ENCODE results near the gene C1orf56. TPM values are rescaled to one million over a fixed set of nuclear protein-coding genes. Genes with fewer than 3 reads are reported as not detected.
"Not testable (repeated sequence)": the region's sequence is repeated elsewhere in the genome, so short reads cannot be mapped to it uniquely, and the experiment has no call there.

The C1orf56 gene
- total RNA-seq, 2 experiments from 2014 or later, result 0.58 to 1.2 TPM

GRCh38 chr1:151085953-151086559 lies 38.5 kb downstream of the C1orf56 start:
- Mint-ChIP-seq H3K4me1 (ENCODE audit: low read depth) (no peaks in the 10 kb centered on the region), H3K27ac (no peak overlapping the region), H3K4me3 (no peak overlapping the region), H3K36me3 (ENCODE audit: low read depth) (peaks cover 15% of the 10 kb centered on the region), H3K27me3 (no peaks in the 10 kb centered on the region), H3K9me3 (no peaks in the 10 kb centered on the region)
- no peak for DNase-seq
- Histone ChIP-seq H3K4me1 (ENCODE audit: insufficient read depth, low read length) (no peaks in the 10 kb centered on the region), H3K4me3 (ENCODE audit: low read length) (no peak overlapping the region), H3K27me3 (ENCODE audit: control insufficient read depth in 1 of 2, insufficient read depth in 2 of 2, low read length in 2 of 2) (no peaks in the 10 kb centered on the region), H3K9me3 (ENCODE audit: control insufficient read depth in 1 of 2, insufficient read depth in 1 of 2, low read length in 2 of 2) (no peaks in the 10 kb centered on the region), H3K27ac (ENCODE audit: low read depth in 1 of 2, low read length in 2 of 2) (no peak overlapping the region), H3K36me3 (ENCODE audit: insufficient read depth, low read length) (no peaks in the 10 kb centered on the region)
- intact Hi-C loops (cut with DNase I, micrococcal nuclease), result no loop called here
- ChIA-PET CTCF (interaction anchor here (1.9 kb wide), 1 partner anchor 61 kb away, joined by 6 read pairs; no protein-coding TSS in a partner anchor), POLR2A (interaction anchor here (0.9 kb wide), 1 partner anchor 14 kb away, joined by 4 read pairs; no protein-coding TSS in a partner anchor)
- no peak for ATAC-seq (ENCODE audit: poor library complexity)
- TF ChIP-seq, protein P1, sequence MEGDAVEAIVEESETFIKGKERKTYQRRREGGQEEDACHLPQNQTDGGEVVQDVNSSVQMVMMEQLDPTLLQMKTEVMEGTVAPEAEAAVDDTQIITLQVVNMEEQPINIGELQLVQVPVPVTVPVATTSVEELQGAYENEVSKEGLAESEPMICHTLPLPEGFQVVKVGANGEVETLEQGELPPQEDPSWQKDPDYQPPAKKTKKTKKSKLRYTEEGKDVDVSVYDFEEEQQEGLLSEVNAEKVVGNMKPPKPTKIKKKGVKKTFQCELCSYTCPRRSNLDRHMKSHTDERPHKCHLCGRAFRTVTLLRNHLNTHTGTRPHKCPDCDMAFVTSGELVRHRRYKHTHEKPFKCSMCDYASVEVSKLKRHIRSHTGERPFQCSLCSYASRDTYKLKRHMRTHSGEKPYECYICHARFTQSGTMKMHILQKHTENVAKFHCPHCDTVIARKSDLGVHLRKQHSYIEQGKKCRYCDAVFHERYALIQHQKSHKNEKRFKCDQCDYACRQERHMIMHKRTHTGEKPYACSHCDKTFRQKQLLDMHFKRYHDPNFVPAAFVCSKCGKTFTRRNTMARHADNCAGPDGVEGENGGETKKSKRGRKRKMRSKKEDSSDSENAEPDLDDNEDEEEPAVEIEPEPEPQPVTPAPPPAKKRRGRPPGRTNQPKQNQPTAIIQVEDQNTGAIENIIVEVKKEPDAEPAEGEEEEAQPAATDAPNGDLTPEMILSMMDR (IDR thresholded peaks at IDR 0.05), result no peak

DNA sequence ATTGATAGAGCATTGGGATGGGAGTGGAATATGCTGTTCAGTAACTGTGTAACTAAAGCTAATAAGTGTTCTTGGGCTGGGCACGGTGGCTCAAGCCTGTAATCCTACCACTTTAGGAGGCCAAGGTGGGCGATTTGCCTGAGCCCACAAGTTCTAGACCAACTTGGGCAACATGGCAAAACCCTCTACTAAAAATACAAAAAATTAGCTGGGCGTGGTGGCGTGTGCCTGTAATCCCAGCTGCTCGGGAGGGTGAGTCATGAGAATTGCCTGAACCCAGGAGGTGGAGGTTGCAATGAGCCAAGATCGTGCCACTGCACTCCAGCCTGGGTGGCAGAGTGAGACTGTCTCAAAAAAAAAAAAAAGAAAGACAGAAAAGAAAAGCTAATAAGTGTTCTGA lies 49.9 kb downstream of the C1orf56 start:
- H3K4me3 ChIP-seq (ENCODE audit: low read length); H3K27me3 Mint-ChIP-seq; H3K27ac Mint-ChIP-seq; H3K4me3 Mint-ChIP-seq; H3K9me3 Mint-ChIP-seq; H3K4me1 Mint-ChIP-seq (ENCODE audit: low read depth); DNase-seq; H3K4me1 ChIP-seq (ENCODE audit: insufficient read depth, low read length); ATAC-seq (ENCODE audit: poor library complexity); H3K27ac ChIP-seq (ENCODE audit: low read depth in 1 of 2, low read length in 2 of 2); H3K27me3 ChIP-seq (ENCODE audit: control insufficient read depth in 1 of 2, insufficient read depth in 2 of 2, low read length in 2 of 2); H3K9me3 ChIP-seq (ENCODE audit: control insufficient read depth in 1 of 2, insufficient read depth in 1 of 2, low read length in 2 of 2): not testable (repeated sequence)
- POLR2A ChIA-PET, result interaction anchor here (4.4 kb wide), 1 partner anchor 60 kb away, joined by 64 read pairs; the partner anchor contains the start of gene TNFAIP8L2
- H3K36me3 Mint-ChIP-seq (ENCODE audit: low read depth), result peaks cover 22% of the 10 kb centered on the region
- H3K36me3 ChIP-seq (ENCODE audit: insufficient read depth, low read length), result peaks cover 19% of the 10 kb centered on the region
- intact Hi-C loops (cut with DNase I, micrococcal nuclease), result loop anchor here in 1 of 2 experiments (5.0 kb wide), 1 partner anchor 155 kb away; the partner anchor contains the start of gene PSMD4
- CTCF ChIA-PET, result interaction anchor here (1.1 to 1.5 kb wide), 3 partner anchors 16 to 60 kb away, joined by 3 to 4 read pairs (median 3); partner anchors contain the start of genes GABPB2 and TNFAIP8L2

DNA sequence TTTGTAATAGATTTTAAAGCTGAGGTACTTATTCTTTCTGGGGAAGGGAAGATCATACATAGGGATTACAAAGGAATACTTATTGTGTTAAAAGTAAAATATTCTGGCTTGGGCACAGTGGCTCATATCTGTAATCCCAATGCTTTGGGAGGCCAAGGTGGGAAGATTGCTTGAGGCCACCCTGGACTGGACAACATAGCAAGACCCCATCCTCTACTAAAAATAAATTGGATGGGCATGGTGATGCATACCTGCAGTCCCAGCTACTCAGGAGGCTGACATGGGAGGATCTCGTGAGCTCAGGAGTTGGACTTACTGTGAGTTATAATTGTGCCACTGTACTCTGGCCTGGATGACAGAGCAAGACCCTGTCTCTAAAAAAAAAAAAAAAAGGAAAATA lies 50.6 kb downstream of the C1orf56 start:
- H3K36me3 Mint-ChIP-seq (ENCODE audit: low read depth), result peaks cover 17% of the 10 kb centered on the region
- no peak for ATAC-seq (ENCODE audit: poor library complexity)
- CTCF ChIA-PET, result interaction anchor here (1.1 to 1.4 kb wide), 2 partner anchors 16 to 27 kb away, joined by 3 to 4 read pairs; partner anchors contain the start of gene GABPB2
- intact Hi-C loops (cut with DNase I, micrococcal nuclease), result loop anchor here in 1 of 2 experiments (5.0 kb wide), 1 partner anchor 154 kb away; the partner anchor contains the start of gene PSMD4
- Histone ChIP-seq H3K27me3 (ENCODE audit: control insufficient read depth in 1 of 2, insufficient read depth in 2 of 2, low read length in 2 of 2) (no peaks in the 10 kb centered on the region), H3K4me1 (ENCODE audit: insufficient read depth, low read length) (no peaks in the 10 kb centered on the region), H3K27ac (ENCODE audit: low read depth in 1 of 2, low read length in 2 of 2) (no peak overlapping the region), H3K9me3 (ENCODE audit: control insufficient read depth in 1 of 2, insufficient read depth in 1 of 2, low read length in 2 of 2) (no peaks in the 10 kb centered on the region), H3K36me3 (ENCODE audit: insufficient read depth, low read length) (peaks cover 16% of the 10 kb centered on the region), H3K4me3 (ENCODE audit: low read length) (no peak overlapping the region)
- no peak overlapping the region for H3K4me3 Mint-ChIP-seq
- no peak overlapping the region for H3K27ac Mint-ChIP-seq
- H3K27me3 Mint-ChIP-seq, result no peaks in the 10 kb centered on the region
- DNase-seq, result no peak
- no peaks in the 10 kb centered on the region for H3K4me1 Mint-ChIP-seq (ENCODE audit: low read depth)
- H3K9me3 Mint-ChIP-seq, result no peaks in the 10 kb centered on the region
- TF ChIP-seq, protein P1 (IDR thresholded peaks at IDR 0.05), result no peak
- POLR2A ChIA-PET, result interaction anchor here (4.4 kb wide), 1 partner anchor 59 kb away, joined by 64 read pairs; the partner anchor contains the start of gene TNFAIP8L2

Other genes with a start within 250 kb of the C1orf56 start
- 10 to 100 TPM; 11.2 to 11.8 TPM for gene CTSK, start 239.5 kb upstream of the C1orf56 start, total RNA-seq
- gene ARNT, start 171.2 kb upstream of the C1orf56 start, total RNA-seq, result 10 to 100 TPM; 18.8 to 21.5 TPM
- not detected for gene CTXND2, start 160.6 kb upstream of the C1orf56 start, total RNA-seq
- gene SETDB1, start 121.4 kb upstream of the C1orf56 start, total RNA-seq, result 10 to 100 TPM; 39.4 to 40.4 TPM
- gene CERS2, start 72.9 kb upstream of the C1orf56 start, total RNA-seq, result 10 to 100 TPM; 73.8 to 80.1 TPM
- not detected for gene ANXA9, start 65.5 kb upstream of the C1orf56 start, total RNA-seq
- gene MINDY1, start 40.8 kb upstream of the C1orf56 start, total RNA-seq, result 1 to 10 TPM; 7.8 to 9.2 TPM
- 10 to 100 TPM; 10.9 to 12.1 TPM for gene PRUNE1, start 39.3 kb upstream of the C1orf56 start, total RNA-seq
- under 1 TPM; 0.30 to 0.42 TPM for gene BNIPL, start 11.2 kb upstream of the C1orf56 start, total RNA-seq
- 100 to 1,000 TPM; 401 to 404 TPM for gene CDC42SE1, start 11.9 kb downstream of the C1orf56 start, total RNA-seq
- gene MLLT11, start 12.6 kb downstream of the C1orf56 start, total RNA-seq, result 1 to 10 TPM; 2.8 to 2.9 TPM
- 10 to 100 TPM; 23.7 to 25.5 TPM for gene GABPB2, start 23.0 kb downstream of the C1orf56 start, total RNA-seq
- gene SEMA6C, start 98.9 kb downstream of the C1orf56 start, total RNA-seq, result 1 to 10 TPM; 3.8 to 5.5 TPM
- under 1 TPM; 0.70 to 0.74 TPM for gene TNFAIP8L2, start 108.9 kb downstream of the C1orf56 start, total RNA-seq
- gene LYSMD1, start 118.2 kb downstream of the C1orf56 start, total RNA-seq, result under 1 TPM; 0.55 to 0.67 TPM
- gene SCNM1, start 118.4 kb downstream of the C1orf56 start, total RNA-seq, result 10 to 100 TPM; 35.2 to 35.7 TPM
- 1 to 10 TPM in 1 of 2 experiments, not detected in 1; 1.6 TPM for gene TMOD4, start 128.2 kb downstream of the C1orf56 start, total RNA-seq
- gene VPS72, start 142.4 kb downstream of the C1orf56 start, total RNA-seq, result 10 to 100 TPM; 12.7 to 17.2 TPM
- 10 to 100 TPM; 41.7 to 44.7 TPM for gene PIP5K1A, start 150.8 kb downstream of the C1orf56 start, total RNA-seq
- 10 to 100 TPM; 57.2 TPM for gene PSMD4, start 207.0 kb downstream of the C1orf56 start, total RNA-seq
- 10 to 100 TPM; 38.9 to 40.0 TPM for gene ZNF687, start 234.5 kb downstream of the C1orf56 start, total RNA-seq

Measured in CD4-positive, alpha-beta T cell (primary cell).